HuH-7 (cell line): ENCODE data around the gene EMILIN3.
"Not testable (repeated sequence)": the region's sequence is repeated elsewhere in the genome, so short reads cannot be mapped to it uniquely, and the experiment has no call there.

ENCODE experiments used
- DNase-seq: peaks from one replicate; pipeline ENCODE4 v3.0.0; 2011; ENCODE audit warnings: low spot score

EMILIN3 gene

DNA sequence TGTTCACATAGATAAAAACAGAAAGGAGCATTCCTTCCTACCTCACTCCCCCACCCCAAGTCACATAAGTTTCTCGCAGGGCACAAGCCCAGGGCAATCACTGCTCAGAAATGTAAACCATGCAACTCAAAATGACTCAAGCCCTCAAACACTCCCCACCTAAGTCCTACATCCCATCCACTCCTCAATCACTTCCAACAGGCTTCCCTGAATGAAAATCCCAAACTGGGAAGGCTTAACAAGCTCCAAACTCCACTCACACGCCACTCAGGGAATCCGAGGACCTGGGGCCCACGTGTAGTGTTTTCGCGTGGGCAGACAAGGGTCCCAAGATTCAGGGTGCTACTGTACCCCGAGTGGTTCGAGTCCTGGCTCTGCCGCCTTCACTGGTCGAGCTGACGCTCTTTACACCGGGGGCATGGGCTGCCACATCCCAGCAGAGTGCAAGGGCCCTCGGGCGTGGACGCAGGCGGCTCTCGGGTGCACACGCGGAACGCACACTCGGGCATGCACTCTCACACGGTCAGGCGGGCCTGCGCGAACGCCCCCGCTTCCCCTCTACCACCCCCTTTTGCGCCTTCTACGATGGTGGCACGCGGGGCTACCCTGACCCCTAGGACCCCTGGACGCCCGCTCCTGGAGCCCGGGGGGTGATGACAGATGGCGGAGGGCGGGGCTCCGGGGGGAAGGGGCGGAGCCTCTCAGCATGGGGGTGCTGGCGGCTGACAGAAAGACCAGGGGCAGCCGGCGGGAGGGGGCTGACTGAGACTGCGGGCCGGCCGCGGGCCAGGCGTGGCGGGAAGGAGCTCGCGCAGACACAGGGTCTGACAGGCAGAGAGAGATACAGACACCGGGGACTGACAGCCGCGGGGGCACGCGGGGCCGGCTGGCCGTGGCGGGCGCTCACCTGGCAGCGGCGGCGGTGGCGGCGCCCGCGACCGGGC is 49.7 kb downstream of the EMILIN3 start:
- peak; percentile 88 for DNase-seq

DNA sequence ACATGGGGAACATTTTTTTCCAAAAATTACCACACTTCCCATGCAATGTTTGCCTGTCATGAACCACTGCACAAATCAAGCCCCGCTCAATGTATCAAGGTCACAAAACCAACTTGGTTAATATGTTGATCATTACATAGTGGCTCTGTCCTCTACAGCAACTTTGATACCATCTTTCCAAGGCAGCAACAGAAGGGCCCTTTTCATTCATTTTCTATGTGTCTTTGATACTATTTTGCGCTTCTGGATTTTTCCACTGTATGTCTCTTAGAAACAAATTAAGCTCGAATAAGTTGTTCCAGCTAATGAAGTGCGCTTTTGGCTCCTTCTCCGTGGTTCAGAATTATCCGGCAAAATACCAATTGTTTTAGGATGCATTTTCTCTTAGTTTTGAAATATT is 50.6 kb downstream of the EMILIN3 start:
- no peak for DNase-seq

DNA sequence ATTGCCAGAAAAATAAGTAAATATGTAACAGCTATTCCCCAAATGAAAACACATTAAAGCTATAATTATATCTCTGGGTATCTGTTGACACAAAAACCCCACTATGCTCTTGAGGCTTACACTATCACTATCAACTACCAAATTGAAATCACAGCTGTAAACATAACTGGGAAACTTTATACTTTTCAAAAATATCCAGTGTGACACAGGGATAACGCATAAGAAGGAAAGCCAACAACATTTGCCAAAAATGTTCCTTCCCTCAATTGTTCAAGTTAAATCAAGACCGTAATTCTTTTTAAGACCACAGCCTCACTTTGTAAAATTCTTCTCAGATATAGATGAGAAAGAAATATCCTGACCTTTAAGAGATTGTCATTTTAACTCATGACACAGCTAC is 52.2 kb downstream of the EMILIN3 start:
- no peak for DNase-seq

DNA sequence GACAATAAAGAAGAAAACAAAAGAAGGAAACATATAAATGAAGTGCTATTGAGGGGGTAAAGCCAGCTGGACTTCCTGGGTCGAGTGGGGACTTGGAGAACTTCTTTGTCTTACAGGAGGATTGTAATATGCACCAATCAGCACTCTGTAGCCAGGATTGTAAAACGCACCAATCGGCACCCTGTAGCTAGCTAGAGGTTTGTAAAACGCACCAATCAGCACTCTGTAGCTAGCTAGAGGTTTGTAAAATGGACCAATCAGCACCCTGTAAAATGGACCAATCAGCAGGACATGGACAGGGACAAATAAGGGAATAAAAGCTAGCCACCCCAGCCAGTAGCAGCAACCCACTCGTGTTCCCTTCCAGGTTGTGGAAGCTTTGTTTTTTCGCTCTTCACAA is 54.6 kb downstream of the EMILIN3 start:
- DNase-seq = not testable (repeated sequence)
